ENCODE measurements around the gene SERPINB8. TPM values are rescaled to one million over a fixed set of nuclear protein-coding genes. Genes with fewer than 3 reads are reported as not detected.

The SERPINB8 gene
- total and polyA plus RNA-seq, 9 of the 15 experiments (the other 6 are each of a cell fraction or from before 2014, with no cell fraction given) = 0.05 to 0.19 (median 0.09) TPM

GRCh38 chr18:63924551-63924950 lies 45.3 kb upstream of the SERPINB8 start:
- Histone ChIP-seq H3K79me2 (ENCODE audit: control insufficient read depth, insufficient read depth, low read length) (no peaks in the 10 kb centered on the region), H3K27me3 (ENCODE audit: control insufficient read depth in 2 of 2, insufficient read depth in 2 of 2, low read length in 2 of 2) (no peaks in the 10 kb centered on the region), H2AFZ (ENCODE audit: low read depth, low read length) (no peak overlapping the region), H3K4me1 (replicated peaks in 1 of 2; ENCODE audit: control insufficient read depth in 2 of 2, insufficient read depth in 2 of 2, low read length in 2 of 2) (no peaks in the 10 kb centered on the region), H3K9ac (ENCODE audit: insufficient read depth in 1 of 2, low read depth in 2 of 2, low read length in 2 of 2) (no peak overlapping the region), H3K9me3 (replicated peaks; ENCODE audit: control insufficient read depth, insufficient read depth, low read depth, low read length) (no peaks in the 10 kb centered on the region), H3K4me2 (ENCODE audit: insufficient read depth, low read length) (no peak overlapping the region), H3K4me3 (no peak overlapping the region), H3K9me1 (ENCODE audit: control insufficient read depth, insufficient read depth, low read length) (no peaks in the 10 kb centered on the region), H3K36me3 (ENCODE audit: control insufficient read depth, insufficient read depth, low read length) (no peaks in the 10 kb centered on the region), H3K27ac (ENCODE audit: extremely low read depth, low read depth, low read length) (no peak overlapping the region), H4K20me1 (replicated peaks; ENCODE audit: control insufficient read depth, insufficient read depth, low read length) (no peaks in the 10 kb centered on the region)
- TF ChIP-seq YY1 (IDR thresholded peaks at IDR 0.05; ENCODE audit: borderline replicate concordance in 1 of 3, control insufficient read depth in 1 of 3, extremely low read depth in 1 of 3, insufficient read depth in 3 of 3, insufficient read length in 1 of 3, insufficient replicate concordance in 2 of 3, low read depth in 1 of 3, low read length in 2 of 3) (no peak), MEF2D (tag; conservative IDR thresholded peaks at IDR 0.05; ENCODE audit: low read depth) (no peak), CREM (IDR thresholded peaks at IDR 0.05; ENCODE audit: low read depth) (no peak), ZNF584 (CRISPR knock-in tag; IDR thresholded peaks at IDR 0.05; ENCODE audit: low read depth) (no peak), SMAD4 (CRISPR knock-in tag; conservative IDR thresholded peaks at IDR 0.05) (no peak), HNRNPH1 (optimal IDR thresholded peaks at IDR 0.05; ENCODE audit: low read depth, low read length) (no peak)
- DNase-seq (ENCODE audit: extremely low read depth in 1 of 4, low spot score in 3 of 4) (no peak), ATAC-seq (no peak), FAIRE-seq (no peak)
- CTCF ChIA-PET (ENCODE audit: low intra/inter-chr PET ratio) = no interaction called here
- in situ Hi-C loops (cut with MboI) (no loop called here), intact Hi-C loops (cut with micrococcal nuclease) (no loop called here)
- BruUV-seq (replicated peaks) = no TSS peak
- 0% methylated on average over 1 of the region's 1 CpG for WGBS (ENCODE audit: insufficient coverage, low coverage, missing lambda C conversion rate)
- POLR2A ChIA-PET = no interaction called here

DNA sequence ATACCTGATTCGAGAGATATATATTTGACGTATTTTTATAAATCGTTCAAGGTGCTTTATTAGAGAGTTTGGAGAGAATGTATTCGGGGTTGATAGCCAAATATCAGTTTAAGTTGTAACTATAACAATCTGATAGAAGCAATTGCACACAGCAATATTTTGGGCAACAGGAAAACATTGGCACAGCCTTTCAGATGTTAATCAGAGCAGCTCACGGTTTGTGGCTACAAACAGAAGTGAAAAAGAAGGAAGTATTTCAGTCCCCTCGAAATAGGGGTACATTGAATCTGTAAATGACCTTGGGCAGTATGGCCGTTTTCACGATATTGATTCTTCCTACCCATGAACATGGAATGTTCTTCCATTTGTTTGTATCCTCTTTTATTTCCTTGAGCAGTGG lies 41.5 kb upstream of the SERPINB8 start:
- no peaks in the 10 kb centered on the region for H3K9me3 ChIP-seq (replicated peaks; ENCODE audit: control insufficient read depth, insufficient read depth, low read depth, low read length)
- intact Hi-C loops (cut with micrococcal nuclease) = no loop called here
- POLR2A ChIA-PET = no interaction called here

More for the DNA sequence above, 41.5 kb upstream of the SERPINB8 start:
- BruUV-seq (replicated peaks) = no TSS peak
- Histone ChIP-seq H3K27me3 (ENCODE audit: control insufficient read depth in 2 of 2, insufficient read depth in 2 of 2, low read length in 2 of 2) (no peaks in the 10 kb centered on the region), H3K79me2 (ENCODE audit: control insufficient read depth, insufficient read depth, low read length) (no peaks in the 10 kb centered on the region), H3K36me3 (ENCODE audit: control insufficient read depth, insufficient read depth, low read length) (no peaks in the 10 kb centered on the region), H3K4me3 (no peak overlapping the region), H3K4me1 (replicated peaks in 1 of 2; ENCODE audit: control insufficient read depth in 2 of 2, insufficient read depth in 2 of 2, low read length in 2 of 2) (no peaks in the 10 kb centered on the region), H3K4me2 (ENCODE audit: insufficient read depth, low read length) (no peak overlapping the region), H3K27ac (ENCODE audit: extremely low read depth, low read depth, low read length) (no peak overlapping the region), H3K9ac (ENCODE audit: insufficient read depth in 1 of 2, low read depth in 2 of 2, low read length in 2 of 2) (no peak overlapping the region), H2AFZ (ENCODE audit: low read depth, low read length) (no peak overlapping the region), H3K9me1 (ENCODE audit: control insufficient read depth, insufficient read depth, low read length) (no peaks in the 10 kb centered on the region), H4K20me1 (replicated peaks; ENCODE audit: control insufficient read depth, insufficient read depth, low read length) (no peaks in the 10 kb centered on the region)
- WGBS (ENCODE audit: insufficient coverage, low coverage, missing lambda C conversion rate) = 1% methylated on average over 8 of the region's 8 CpGs
- FAIRE-seq (no peak), DNase-seq (ENCODE audit: extremely low read depth in 1 of 4, low spot score in 3 of 4) (no peak), ATAC-seq (no peak)
- TF ChIP-seq FOXO4 (CRISPR knock-in tag; IDR thresholded peaks at IDR 0.05) = no peak
- TF ChIP-seq PTBP1 (IDR thresholded peaks at IDR 0.05; ENCODE audit: low read depth, low read length) = no peak
- no peak for TF ChIP-seq VEZF1 (CRISPR knock-in tag; IDR thresholded peaks at IDR 0.05)
- TF ChIP-seq MIER1 (IDR thresholded peaks at IDR 0.05; ENCODE audit: low read depth) = no peak
- TF ChIP-seq NR3C1 (CRISPR knock-in tag; IDR thresholded peaks at IDR 0.05) = no peak
- no peak for TF ChIP-seq ZNF778 (CRISPR knock-in tag; IDR thresholded peaks at IDR 0.05)
- TF ChIP-seq JUNB (CRISPR knock-in tag; conservative IDR thresholded peaks at IDR 0.05) = no peak
- no peak for TF ChIP-seq ZNF124 (CRISPR knock-in tag; IDR thresholded peaks at IDR 0.05)
- TF ChIP-seq ZNF780A (CRISPR knock-in tag; IDR thresholded peaks at IDR 0.05) = no peak
- no peak for TF ChIP-seq IRF2 (CRISPR knock-in tag; IDR thresholded peaks at IDR 0.05)
- CTCF ChIA-PET (ENCODE audit: low intra/inter-chr PET ratio) = no interaction called here
- in situ Hi-C loops (cut with MboI) = no loop called here
